ENCODE results near the gene MGAT4C. TPM values are rescaled to one million over a fixed set of nuclear protein-coding genes. Genes with fewer than 3 reads are reported as not detected.
A peak's percentile ranks its signal among the peaks of the same experiment; 100 is the strongest.

MGAT4C gene
- polyA plus RNA-seq, 2 of the 4 experiments (the other 2 are of a cell fraction), result 0.17 TPM; not detected in 1

DNA sequence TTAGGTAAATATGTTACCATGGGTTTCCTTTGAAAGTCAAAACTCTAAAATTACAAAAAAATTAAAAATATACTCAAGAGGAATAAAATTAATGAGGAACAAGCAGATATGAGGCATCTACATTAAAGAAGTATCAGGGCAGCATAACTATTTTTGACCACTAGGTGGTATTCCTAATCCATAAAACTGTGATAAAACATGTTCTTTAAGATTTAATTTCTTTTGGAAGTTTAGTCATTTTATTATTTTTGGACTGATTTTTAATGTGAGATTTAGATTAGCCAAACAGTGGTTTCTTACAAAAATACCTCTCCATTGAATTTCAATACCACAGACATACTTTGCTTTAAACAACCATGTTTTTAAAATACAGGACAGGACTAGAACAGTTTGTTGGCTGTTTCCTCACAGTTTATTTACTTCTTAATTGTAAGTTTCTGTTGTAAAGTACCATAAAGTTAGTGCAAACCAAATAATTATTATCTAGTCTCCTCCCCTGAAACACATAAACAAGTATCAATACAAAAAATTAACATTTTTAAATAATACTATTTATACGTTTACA is 332.3 kb downstream of the MGAT4C start:
- ATAC-seq, result peak in 1 of 2 experiments; percentile 50; a peak in 1 of 6 replicates
- no peak overlapping the region for H3K27ac ChIP-seq
- H3K4me1 ChIP-seq, result no peaks in the 10 kb centered on the region
- WGBS (ENCODE audit: missing lambda C conversion rate), result 88% methylated on average over 1 of the region's 1 CpG
- peak; percentile 68 for FAIRE-seq
- ChIA-PET CTCF (interaction anchor here (0.9 to 2.0 kb wide), 6 partner anchors 13 to 455 kb away, joined by 3 to 5 read pairs (median 4); no protein-coding TSS in a partner anchor), POLR2A (no interaction called here)
- peak in 1 of 2 experiments; percentile 36 for DNase-seq (ENCODE audit: low read depth in 1 of 2, low spot score in 1 of 2)
- TF ChIP-seq RAD21 (conservative IDR thresholded peaks at IDR 0.05 in 1 of 2, IDR thresholded peaks at IDR 0.05 in 1 of 2) (peak; percentile 74 to 81), SMC3 (IDR thresholded peaks at IDR 0.05) (peak; percentile 85), CBX2 (IDR thresholded peaks at IDR 0.05; ENCODE audit: borderline replicate concordance, low read depth) (no peak)
- TF ChIP-seq, protein P1, sequence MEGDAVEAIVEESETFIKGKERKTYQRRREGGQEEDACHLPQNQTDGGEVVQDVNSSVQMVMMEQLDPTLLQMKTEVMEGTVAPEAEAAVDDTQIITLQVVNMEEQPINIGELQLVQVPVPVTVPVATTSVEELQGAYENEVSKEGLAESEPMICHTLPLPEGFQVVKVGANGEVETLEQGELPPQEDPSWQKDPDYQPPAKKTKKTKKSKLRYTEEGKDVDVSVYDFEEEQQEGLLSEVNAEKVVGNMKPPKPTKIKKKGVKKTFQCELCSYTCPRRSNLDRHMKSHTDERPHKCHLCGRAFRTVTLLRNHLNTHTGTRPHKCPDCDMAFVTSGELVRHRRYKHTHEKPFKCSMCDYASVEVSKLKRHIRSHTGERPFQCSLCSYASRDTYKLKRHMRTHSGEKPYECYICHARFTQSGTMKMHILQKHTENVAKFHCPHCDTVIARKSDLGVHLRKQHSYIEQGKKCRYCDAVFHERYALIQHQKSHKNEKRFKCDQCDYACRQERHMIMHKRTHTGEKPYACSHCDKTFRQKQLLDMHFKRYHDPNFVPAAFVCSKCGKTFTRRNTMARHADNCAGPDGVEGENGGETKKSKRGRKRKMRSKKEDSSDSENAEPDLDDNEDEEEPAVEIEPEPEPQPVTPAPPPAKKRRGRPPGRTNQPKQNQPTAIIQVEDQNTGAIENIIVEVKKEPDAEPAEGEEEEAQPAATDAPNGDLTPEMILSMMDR (IDR thresholded peaks at IDR 0.05), result peak; percentile 71
- no peaks in the 10 kb centered on the region for H3K9me3 ChIP-seq
- no peak overlapping the region for H3K4me2 ChIP-seq
- no peak overlapping the region for H3K4me3 ChIP-seq

DNA sequence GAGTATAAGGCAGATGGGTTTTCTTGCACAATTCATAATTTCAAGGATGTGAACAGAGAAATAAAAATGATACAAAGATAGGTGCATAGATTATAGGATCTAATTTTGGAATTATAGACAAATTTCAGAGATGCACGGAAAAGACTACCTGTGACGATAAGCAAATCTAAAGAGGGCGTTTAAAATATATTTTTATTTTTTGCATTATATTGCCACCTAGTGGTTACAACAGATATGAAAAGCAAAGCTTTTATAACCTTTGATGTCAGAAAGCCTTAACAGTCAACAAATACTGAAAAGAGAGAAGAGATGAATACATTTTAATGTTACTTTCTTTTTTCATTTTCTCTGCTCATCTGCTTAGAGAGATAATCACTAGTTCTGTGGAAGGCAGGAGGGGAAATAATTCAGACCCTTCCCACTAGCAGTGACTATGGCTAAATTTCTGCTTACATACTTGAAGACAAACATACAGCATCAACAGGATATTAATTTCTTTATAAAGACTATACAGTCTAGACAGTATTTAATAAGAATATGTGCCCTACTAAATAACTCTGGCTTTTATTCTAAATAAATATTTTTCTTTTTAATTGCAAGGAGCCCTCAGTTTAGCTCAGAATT is 335.8 kb downstream of the MGAT4C start:
- POLR2A ChIA-PET, result no interaction called here
- Histone ChIP-seq H3K4me2 (peak overlapping the region; percentile 41; the same call in 1 of the 3 replicates), H3K9me3 (no peaks in the 10 kb centered on the region), H3K27ac (no peak overlapping the region), H3K4me1 (no peaks in the 10 kb centered on the region), H3K4me3 (no peak overlapping the region)
- CTCF ChIA-PET, result interaction anchor here (0.6 to 2.2 kb wide), 13 partner anchors 8 to 844 kb away, joined by 3 to 9 read pairs (median 4); no protein-coding TSS in a partner anchor
- ATAC-seq, result peak in 1 of 2 experiments; percentile 77; a peak in 3 of 6 replicates
- TF ChIP-seq, protein P1 (IDR thresholded peaks at IDR 0.05), result peak; percentile 73
- no peak for TF ChIP-seq ZSCAN20 (CRISPR knock-in tag; IDR thresholded peaks at IDR 0.05)
- TF ChIP-seq KDM1A (IDR thresholded peaks at IDR 0.05; ENCODE audit: low read depth), result no peak
- TF ChIP-seq EHF (CRISPR knock-in tag; IDR thresholded peaks at IDR 0.05), result no peak
- TF ChIP-seq CBX2 (IDR thresholded peaks at IDR 0.05; ENCODE audit: borderline replicate concordance, low read depth), result no peak
- peak; percentile 71 to 85 for TF ChIP-seq RAD21 (conservative IDR thresholded peaks at IDR 0.05 in 1 of 2, IDR thresholded peaks at IDR 0.05 in 1 of 2)
- TF ChIP-seq SMC3 (IDR thresholded peaks at IDR 0.05), result peak; percentile 79
- TF ChIP-seq, protein P2, sequence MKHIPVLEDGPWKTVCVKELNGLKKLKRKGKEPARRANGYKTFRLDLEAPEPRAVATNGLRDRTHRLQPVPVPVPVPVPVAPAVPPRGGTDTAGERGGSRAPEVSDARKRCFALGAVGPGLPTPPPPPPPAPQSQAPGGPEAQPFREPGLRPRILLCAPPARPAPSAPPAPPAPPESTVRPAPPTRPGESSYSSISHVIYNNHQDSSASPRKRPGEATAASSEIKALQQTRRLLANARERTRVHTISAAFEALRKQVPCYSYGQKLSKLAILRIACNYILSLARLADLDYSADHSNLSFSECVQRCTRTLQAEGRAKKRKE (CRISPR knock-in tag; IDR thresholded peaks at IDR 0.05; ENCODE audit: low read depth), result no peak
- TF ChIP-seq POLR2AphosphoS2 (conservative IDR thresholded peaks at IDR 0.05; ENCODE audit: low read length), result no peak
- peak; percentile 84 for FAIRE-seq
- DNase-seq (ENCODE audit: low read depth in 1 of 2, low spot score in 1 of 2), result peak in 1 of 2 experiments; percentile 37
- WGBS (ENCODE audit: missing lambda C conversion rate), result under 1% methylated on average over 3 of the region's 3 CpGs
